ENCODE results near the gene SPDYE5. TPM values are rescaled to one million over a fixed set of nuclear protein-coding genes. Genes with fewer than 3 reads are reported as not detected.

SPDYE5 gene
- total RNA-seq, 2 donors from 2014 or later = not detected

Other genes starting within 250 kb of the SPDYE5 start
- 10 to 100 TPM; 10.6 to 12.1 TPM for gene TRIM73, start 96.7 kb upstream of the SPDYE5 start, total RNA-seq
- gene POM121C, start 6.0 kb upstream of the SPDYE5 start, total RNA-seq = 10 to 100 TPM; 72.2 to 72.5 TPM
- 10 to 100 TPM; 10.9 to 11.4 TPM for gene HIP1, start 246.6 kb downstream of the SPDYE5 start, total RNA-seq